ENCODE data around the gene FGD1.
A peak's percentile ranks its signal among the peaks of the same experiment; 100 is the strongest.

Gene FGD1

DNA sequence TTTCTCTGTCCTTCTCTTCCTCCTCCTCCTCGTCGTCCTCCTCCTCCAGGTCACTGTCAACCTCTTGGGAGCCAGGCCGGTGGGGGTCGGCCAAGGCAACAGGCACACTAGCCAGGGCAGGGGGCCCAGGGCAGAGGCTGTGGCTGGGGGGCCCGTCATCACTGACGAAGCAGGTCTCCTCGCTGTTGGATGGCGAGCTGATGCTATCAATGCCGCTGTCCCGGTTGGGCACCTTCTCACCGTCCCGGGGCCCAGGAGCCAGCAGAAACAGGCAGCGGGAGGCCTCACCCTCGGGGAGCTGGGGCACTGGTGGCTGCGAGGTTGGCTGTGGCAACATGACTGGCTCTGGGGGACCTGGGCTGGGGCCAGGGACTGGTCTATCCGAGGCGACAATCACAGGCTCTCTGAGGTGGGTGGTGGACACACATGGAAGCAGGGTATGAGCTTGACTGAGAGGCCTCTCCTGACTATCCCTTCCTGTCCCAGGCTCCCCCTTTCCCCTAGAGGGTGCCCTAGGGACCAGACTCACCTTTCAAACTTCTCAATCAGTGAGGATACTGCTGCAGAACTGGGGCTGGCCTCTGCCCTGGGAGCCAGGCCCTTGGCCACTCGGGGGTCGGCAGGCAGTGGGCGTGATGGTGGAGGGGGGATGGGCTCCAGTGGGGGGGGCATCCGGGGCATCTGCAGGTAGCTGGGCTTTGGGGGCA is 25.8 kb downstream of the FGD1 start:
- DNase-seq, result no peak

DNA sequence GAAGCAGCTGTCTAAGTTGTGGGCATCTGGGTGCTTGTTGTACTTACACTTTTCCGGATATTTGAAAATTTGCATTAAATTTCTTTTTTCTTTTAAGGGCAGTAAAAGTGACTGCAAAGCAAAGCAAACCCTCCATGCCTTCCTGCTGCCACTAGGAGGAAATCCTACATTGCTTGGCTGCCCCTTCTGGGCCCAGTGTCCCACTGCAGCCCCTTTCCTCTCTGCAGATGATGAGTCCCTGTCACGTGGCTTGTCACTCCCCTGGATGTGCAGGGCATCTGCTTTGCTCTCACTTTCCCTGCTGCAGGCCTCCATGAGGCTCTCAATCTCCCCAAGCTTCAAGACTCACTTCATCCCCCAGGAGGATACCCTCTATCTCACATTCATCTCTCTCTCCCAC is 43.1 kb downstream of the FGD1 start:
- DNase-seq, result peak; percentile 25

DNA sequence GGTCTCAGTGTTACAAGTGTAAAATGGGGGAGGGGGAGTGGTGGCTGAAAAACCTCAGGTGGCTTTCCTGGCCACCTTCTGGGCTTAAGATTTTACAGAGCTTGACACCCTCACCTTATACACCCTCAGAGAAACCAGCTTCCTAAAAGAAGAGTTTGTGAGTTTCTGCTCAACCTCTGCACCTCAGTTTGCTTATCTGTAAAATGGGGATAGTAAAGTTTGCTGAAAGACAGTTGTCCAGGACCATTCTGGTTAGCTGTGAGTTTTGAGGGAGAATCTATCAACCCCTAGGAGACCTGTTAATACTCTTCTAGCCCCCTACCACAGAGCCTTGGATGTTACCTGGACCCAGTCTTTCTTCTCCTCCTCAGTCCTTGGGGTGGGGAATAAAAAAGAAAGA is 46.1 kb downstream of the FGD1 start:
- no peak for DNase-seq

DNA sequence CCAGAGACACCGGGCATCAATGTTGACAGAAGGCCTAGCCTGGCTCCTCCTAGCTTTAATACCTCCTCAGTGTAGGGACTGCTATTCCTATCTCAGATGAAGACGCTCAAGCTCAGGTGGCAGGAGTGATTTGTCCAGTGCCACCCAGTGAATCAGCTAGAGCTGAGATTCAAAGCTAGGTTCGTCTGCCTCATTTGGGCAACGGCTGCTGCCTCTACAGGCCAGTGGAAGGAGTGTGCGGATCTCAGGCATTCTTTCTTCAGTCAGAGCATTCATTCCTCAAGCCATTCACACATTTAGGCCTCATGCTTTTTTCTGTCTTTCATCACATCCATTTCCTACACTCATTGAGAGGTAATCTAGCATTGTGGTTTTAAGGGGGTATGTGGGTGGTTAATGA is 48.6 kb downstream of the FGD1 start:
- DNase-seq, result peak; percentile 42

DNA sequence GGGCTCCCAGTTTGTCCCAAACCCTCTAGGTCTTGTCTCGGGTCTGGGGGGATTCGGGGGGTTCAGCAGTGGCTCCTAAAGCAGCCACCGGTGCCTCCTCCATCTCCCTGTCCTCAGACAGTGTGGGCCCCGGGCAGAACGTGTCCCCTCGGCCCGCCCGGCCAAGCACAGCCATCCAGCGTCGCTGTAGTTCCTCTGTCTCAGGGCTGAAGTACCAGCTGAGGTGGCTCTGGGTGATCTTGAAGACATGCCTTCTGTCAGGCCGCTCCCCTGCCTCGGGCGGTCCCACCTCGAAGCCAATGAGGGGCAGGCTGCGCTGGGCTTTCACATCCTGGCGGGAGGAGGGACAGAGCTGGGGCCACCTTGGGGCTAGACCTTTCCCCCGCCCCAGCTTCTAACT is 50.0 kb downstream of the FGD1 start:
- DNase-seq, result no peak

DNA sequence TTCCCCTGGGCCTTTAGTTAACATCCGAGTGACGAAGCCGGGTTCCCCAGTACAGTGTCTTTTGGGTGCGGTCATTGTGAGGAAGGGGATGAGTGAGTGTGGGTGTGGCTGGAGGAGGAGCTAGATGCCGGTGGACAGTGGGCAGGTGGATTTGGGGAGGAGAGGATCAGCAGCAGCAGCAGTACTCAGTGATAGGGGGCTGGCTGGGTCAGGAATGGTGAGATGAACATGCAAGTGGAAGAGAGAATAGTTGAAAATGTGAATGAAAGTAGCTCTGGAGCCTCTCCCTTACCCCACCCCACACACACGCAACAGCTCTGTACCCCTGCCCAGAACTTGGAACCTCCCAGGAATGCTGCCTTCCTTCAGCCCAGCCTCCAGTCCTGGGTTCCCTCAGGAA is 51.3 kb downstream of the FGD1 start:
- no peak for DNase-seq

DNA sequence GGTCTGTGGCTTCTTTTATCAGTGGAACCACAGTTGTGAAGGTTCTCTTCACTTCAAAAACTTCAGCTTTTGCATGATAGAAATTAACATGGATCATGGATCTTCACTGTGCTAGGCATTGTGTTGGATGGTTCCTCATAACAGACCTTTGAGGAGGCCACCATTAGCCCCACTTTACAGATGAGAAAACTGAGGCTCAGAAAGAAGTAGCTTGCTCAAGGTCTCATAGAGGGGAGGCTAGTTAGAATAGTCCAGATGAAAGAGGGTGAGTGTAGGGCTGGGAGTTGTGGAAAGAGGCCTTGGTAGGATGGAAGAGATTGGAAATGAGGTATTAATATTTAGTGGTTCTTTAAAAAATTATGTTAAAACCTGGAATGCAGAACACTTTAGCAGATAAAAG is 53.2 kb downstream of the FGD1 start:
- DNase-seq, result no peak

DNA sequence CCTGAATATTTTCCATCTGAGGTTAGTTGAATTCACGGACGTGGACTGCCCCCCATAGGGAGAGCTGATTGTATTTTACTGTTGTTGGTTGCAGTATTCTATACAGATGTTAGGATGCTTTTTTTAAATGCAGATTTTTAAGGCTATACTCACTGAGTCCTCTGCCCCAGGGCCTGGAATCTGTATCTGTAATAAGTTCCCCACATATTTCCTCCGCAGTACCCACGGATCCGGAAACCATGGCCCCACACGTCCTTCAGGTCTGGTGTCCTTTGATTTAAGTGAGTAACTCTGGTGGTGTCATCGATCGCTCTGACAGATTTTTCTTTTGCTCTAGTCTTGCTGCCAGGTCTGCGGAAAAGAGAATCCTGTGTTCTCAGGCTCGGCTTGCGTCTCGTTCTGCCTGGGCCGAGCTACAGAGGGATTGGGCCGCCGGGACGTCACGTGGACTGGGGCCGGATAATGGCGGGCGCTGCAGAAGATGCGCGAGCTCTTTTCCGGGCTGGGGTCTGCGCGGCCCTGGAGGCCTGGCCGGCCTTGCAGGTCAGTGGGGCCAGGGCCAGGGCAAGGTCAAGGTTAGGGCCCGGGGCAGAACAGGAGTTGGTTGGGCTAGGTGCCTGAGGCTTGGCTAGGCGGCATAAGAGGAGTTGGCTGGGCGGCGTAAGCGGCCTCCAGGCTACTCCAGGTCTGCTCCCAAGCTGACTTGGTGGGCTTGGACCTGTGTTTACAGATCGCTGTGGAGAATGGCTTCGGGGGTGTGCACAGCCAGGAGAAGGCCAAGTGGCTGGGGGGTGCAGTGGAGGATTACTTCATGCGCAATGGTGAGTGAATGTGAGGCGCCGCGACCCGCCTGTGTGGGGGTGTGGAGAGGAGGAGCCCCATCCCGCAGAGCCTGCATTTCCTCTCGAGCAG is 55.8 kb downstream of the FGD1 start, which contains the start of gene TSR2:
TSR2 (plus strand) TSS at position 445 of the 912 bp plus-strand sequence; CDS start at position 463, 18 bp downstream.
- peak; percentile 91 for DNase-seq

DNA sequence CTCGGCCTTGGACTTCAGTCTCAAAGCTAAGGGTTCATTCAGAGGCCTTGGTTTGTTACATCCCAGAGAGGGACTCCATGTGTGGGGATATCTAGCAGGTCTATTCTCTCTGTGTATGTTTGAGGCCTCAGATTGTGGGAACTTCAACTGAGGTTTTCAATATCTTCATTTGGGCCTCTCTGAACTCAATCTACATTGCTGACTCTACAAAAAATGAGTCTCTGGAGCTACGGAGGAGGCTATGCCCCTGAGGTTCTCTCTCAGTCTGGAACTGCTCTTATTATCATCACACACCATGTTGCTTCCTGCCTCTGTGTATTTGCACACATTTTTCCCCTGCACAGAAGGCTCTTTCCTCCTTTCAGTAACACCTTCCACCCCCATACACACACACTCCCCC is 60.9 kb downstream of the FGD1 start:
- no peak for DNase-seq

DNA sequence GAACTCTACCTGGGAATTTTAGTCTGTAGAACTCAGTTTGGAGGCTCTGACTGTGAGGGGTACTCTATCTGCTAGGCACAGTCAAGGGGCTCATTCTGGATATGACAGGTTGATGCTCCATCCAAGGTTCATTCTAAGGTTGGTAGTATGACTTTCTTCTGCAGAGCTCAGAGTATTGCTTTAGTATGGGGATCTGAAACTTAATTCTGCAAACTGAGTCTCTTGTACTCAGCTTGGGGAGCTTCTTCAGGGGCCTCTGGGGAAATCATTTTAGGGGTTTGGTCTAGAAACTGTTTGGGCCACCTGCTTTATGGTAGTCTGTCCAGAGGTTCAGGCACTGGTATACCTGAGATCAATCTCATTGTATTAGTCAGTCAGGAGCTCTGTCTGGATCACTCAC is 65.5 kb downstream of the FGD1 start:
- DNase-seq, result no peak

DNA sequence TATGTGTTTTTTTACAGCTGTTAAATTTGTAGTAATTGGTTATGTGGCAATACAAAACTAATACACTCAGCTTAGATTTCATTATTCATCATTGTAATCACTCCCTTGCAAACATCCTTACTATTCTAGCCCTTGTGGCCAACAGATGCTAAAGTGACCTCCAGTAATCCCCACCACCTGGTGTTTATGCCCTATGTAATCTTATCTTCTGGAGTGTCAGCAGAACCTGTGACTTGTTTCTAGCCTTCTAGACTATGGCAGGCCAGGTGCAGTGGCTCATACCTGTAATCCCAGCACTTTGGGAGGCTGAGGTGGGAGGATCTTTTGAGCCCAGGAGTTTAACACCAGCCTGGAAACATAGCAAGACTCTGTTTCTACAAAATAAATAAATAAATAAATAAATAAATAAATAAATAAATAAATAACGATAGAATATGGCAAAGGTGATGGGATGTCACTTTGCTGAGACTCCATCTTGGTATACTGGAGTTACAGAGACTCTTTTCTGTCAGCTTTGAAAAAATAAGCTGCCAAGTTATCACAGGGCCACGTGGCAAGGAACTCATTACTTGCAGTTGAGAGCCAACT is 68.1 kb downstream of the FGD1 start:
- DNase-seq, result no peak

DNA sequence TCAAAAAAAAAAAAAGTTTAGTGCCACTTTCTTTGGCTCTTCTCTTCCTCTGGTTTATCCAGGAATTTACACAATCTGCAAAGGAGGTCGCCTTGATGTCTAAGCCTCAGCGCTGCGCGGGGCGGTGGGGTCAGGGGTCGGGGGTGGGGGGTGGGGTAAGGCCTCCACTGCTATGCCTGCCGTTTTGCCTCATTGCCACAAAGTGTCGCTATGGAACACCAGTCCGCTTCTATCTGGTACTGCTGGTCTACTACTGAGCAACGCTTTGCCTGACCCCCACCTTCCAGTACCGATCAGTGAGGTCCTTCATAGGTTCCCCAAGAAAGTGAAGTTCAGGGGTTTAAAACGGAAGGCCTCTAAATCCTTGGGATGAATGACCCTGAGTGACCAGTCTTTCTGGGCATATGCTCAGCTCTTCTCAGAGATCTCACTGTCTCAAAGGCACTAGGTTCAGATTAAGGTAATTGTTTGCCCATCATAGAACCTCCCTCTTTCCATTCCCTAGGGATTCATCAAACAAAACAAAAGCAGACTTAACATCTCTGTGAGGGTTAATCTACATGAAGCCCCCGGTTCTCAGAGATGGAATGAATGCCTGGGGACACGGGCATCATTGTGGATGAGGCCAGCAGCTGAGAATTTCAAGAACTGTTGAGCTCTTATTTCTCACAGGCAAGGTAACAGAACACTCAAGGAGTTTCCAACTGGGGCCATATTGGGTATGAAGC is 72.7 kb downstream of the FGD1 start:
- peak; percentile 44 for DNase-seq

DNA sequence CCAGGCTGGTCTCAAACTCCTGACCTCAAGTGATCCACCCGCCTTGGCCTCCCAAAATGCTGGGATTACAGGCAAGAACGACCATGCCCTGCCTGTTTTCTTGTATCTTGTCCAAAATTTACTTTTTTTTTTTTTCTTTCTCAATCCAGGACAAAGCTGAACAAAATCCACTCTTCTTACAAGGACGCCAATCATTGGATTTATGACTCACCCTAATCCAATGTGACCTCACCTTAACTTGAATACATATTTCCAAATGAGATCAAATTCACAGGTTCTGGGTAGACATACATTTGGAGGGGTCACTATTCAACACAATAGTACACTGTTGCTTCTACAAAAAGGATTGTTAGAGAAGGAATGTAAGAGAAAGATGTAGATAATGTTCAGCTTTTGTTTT is 73.9 kb downstream of the FGD1 start:
- no peak for DNase-seq

DNA sequence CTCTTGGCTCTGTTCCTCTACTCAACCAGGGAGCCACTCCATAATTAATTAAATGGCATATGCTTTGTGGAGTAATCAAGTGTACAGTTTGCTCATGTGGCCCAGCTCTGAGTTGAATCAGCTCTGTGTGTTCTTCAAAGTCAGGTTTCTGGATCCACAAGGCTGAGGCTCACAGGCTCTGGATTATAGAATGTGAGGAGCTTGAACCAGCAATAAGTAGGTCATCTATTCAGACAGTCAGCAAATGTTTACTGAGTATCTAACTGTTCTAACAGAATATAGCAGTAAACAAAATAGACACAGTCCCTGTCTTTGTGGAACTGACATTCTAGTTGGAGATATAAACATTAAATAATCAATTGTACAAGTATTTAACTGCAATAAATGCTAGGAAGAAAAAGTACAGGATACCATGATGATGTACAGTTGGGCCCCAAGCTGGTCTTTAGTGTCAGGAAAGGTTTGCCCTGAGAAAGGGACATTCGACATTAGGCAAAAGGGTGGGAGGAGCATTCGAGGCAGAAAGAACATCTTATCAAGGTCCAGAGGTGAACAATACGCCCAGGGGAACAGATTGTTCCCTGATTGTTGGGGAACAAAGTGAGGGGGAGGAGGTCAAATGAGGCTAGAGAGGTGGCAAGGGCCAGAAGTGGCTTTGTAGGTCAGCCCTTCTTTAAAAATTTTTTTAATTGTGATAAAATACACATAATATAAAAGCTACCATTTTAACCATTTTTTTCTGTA is 76.3 kb downstream of the FGD1 start:
- DNase-seq, result peak; percentile 70

DNA sequence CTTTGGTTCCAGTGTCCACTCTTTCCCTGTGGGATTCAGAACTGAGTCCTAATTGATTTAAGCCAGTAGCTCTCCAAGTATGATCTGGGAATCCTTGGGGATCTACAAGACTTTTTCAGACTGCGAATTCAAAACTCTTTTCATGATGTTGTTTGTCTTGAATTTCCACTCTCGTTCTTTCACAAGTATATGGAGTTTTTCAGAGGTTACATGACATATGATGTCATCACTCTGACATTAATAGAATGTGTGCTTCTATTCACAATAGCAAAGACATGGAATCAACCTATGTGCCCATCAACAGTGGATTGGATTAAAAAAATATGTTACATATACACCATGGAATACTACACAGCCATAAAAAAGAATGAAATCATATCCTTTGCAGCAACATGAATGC is 79.1 kb downstream of the FGD1 start:
- DNase-seq, result no peak

DNA sequence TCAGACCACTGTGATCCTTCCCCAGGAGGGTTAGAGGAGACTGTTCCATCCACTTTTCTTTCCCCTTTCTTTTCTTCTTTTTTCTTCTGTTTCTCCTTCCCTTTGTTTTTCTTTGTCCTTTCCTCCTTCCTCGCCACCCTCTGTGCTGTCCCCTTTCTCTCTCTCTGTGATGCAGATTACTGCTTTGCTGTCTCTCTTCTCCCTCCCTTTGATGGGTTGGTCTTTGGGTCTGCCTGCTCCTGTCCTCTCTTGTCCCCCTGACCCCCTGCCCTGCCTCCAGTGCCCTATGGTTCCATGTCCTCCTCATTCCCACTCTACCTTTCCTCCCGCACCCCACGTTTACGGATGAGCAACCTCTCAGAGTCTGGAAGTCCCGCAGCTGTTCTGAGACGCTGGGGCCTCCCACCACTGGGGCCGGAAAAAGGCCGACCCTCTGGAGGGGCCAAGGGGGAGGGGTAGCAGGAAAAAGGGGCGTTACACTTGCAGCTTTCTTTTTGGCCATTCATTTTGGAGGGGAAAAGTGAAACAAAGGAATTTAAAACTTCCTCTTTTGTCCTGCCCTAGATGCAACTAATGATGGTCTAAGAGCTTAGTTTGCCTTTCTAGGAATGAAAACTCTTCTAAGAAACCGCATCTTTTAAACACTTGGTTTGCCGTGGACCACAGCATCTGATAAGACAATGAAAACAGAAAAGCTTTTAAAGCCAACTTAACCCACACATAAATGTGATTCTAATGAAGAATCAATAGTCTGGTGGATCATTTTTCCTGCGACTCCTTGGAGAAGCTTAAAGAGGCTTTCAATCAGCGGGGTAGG is 80.3 kb downstream of the FGD1 start:
- DNase-seq, result peak; percentile 42

DNA sequence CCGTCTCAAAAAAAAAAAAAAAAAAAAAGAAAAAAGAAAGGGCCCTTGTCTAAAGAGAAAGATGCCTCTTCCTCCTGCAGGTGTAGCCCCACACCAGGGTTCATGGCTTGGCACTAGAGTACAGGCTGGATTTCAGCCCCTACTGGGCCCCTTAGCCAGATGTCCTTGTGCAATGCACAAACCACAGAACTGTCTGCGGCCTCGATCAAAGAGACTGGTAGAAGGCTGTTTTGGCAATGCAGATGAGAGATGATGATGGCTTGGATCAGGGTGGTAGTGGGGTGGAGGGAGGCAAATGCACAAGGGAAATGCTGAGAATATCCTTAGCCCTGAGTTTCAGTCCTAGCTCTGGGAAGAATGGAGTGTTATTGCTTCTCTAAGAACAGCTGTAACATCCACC is 82.3 kb downstream of the FGD1 start:
- peak; percentile 61 for DNase-seq

DNA sequence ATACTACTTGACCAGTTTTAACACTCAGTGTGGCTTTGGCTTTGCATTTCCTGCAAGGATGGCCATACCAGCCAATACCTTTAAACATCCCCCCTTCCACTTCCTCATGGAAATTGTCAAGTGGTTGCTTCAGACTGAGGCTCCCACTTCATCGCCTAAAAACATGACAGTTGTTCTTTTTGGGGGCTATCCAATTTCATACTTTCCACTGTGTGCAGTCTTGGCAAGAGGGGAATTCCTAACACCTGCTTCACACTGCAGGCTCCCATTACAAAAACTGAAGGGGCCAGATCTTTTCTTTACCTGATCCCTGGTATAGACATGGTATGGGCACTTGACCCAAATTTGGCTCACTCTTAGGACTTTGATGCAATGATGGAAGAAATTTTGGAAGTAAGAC is 84.3 kb downstream of the FGD1 start:
- DNase-seq, result no peak

DNA sequence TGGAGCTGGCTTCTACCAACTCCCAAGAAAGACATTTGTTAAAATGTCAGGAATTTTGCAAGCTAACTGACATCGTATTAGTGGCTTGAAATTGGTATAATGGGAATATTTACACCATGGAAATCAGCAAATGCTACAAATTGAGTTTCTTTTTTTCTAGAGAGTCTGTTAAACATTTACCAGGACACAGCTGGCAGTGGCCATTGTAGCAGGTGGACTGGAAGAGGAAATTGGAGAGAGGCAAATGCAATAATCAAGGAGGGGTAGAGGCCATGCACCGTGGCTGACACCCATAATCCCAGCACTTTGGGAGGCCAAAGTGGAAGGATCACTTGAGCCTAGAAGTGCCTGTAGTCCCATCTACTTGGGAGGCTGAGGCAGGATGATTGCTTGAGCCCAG is 88.8 kb downstream of the FGD1 start:
- no peak for DNase-seq

DNA sequence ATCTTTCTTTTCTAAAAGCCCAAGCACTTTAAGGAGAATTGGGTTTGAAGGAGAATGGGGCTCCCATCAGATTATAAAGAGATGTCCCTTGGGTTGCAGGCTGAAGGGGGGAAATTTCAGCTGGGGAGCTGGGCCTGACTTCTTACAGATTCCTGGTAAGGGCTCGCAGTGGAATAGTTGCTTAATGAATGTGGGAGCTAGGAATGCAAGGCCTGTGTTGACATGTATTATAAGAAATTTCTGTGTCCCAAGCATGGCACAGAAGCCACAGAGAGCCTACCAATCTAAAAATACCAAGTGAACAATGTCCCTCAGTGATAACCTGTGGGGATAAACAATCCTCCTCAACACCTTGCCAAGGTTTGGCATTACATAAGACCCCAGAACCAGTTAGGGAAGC is 98.9 kb downstream of the FGD1 start:
- DNase-seq, result no peak
